ENCODE data around the gene TRIM29. TPM values are rescaled to one million over a fixed set of nuclear protein-coding genes. Genes with fewer than 3 reads are reported as not detected.

The TRIM29 gene
- total and polyA plus RNA-seq, 2 experiments from 2014 or later = 0.28 TPM; not detected in 1

GRCh38 chr11:120125509-120125908, 12.4 kb downstream of the TRIM29 start:
- Histone ChIP-seq H3K79me2 (replicated peaks; ENCODE audit: insufficient read depth) (no peaks in the 10 kb centered on the region), H2AFZ (no peak overlapping the region), H3K4me2 (no peak overlapping the region), H4K20me1 (replicated peaks; ENCODE audit: insufficient read depth) (no peaks in the 10 kb centered on the region), H3K4me1 (ENCODE audit: insufficient read depth) (no peaks in the 10 kb centered on the region), H3K27me3 (ENCODE audit: insufficient read depth) (no peaks in the 10 kb centered on the region), H3F3A (replicated peaks; ENCODE audit: low read depth) (no peaks in the 10 kb centered on the region), H3K27ac (ENCODE audit: low read depth) (no peak overlapping the region), H3K36me3 (ENCODE audit: insufficient read depth) (no peaks in the 10 kb centered on the region), H3K4me3 (no peak overlapping the region), H3K9me2 (ENCODE audit: insufficient read depth) (no peaks in the 10 kb centered on the region)
- Mint-ChIP-seq H3K4me3 (no peak overlapping the region), H3K27me3 (ENCODE audit: insufficient read depth, low read depth, poor library complexity) (peaks cover 15% of the 10 kb centered on the region), H3K4me1 (0 out of 3 replicates have a peak, but pooled peaks cover 2% of the 10 kb centered on the region), H3K9me3 (peaks cover 2% of the 10 kb centered on the region; the same call in 2 of the 3 replicates), H3K36me3 (ENCODE audit: low read depth) (no peaks in the 10 kb centered on the region), H3K27ac (no peak overlapping the region)
- ATAC-seq (no peak), DNase-seq (ENCODE audit: low spot score) (no peak)
- TF ChIP-seq JUNB (IDR thresholded peaks at IDR 0.05; ENCODE audit: unreplicated experiment) (no peak), CTCF (conservative IDR thresholded peaks at IDR 0.05; ENCODE audit: low read depth in 2 of 2) (no peak), EZH2phosphoT487 (IDR thresholded peaks at IDR 0.05; ENCODE audit: unreplicated experiment) (no peak), EZH2 (IDR thresholded peaks at IDR 0.05; ENCODE audit: low read depth, unreplicated experiment) (no peak), ZNF331 (CRISPR knock-in tag; IDR thresholded peaks at IDR 0.05; ENCODE audit: low read depth) (no peak), ETS1 (IDR thresholded peaks at IDR 0.05) (no peak), NANOG (IDR thresholded peaks at IDR 0.05; ENCODE audit: borderline replicate concordance) (no peak), POLR2AphosphoS5 (IDR thresholded peaks at IDR 0.05; ENCODE audit: low read depth) (no peak), ZNF114 (CRISPR knock-in tag; IDR thresholded peaks at IDR 0.05) (no peak), STAT1 (IDR thresholded peaks at IDR 0.05; ENCODE audit: unreplicated experiment) (no peak), CREB1 (CRISPR knock-in tag; IDR thresholded peaks at IDR 0.05; ENCODE audit: low read depth) (no peak)
- TF ChIP-seq, protein P1, sequence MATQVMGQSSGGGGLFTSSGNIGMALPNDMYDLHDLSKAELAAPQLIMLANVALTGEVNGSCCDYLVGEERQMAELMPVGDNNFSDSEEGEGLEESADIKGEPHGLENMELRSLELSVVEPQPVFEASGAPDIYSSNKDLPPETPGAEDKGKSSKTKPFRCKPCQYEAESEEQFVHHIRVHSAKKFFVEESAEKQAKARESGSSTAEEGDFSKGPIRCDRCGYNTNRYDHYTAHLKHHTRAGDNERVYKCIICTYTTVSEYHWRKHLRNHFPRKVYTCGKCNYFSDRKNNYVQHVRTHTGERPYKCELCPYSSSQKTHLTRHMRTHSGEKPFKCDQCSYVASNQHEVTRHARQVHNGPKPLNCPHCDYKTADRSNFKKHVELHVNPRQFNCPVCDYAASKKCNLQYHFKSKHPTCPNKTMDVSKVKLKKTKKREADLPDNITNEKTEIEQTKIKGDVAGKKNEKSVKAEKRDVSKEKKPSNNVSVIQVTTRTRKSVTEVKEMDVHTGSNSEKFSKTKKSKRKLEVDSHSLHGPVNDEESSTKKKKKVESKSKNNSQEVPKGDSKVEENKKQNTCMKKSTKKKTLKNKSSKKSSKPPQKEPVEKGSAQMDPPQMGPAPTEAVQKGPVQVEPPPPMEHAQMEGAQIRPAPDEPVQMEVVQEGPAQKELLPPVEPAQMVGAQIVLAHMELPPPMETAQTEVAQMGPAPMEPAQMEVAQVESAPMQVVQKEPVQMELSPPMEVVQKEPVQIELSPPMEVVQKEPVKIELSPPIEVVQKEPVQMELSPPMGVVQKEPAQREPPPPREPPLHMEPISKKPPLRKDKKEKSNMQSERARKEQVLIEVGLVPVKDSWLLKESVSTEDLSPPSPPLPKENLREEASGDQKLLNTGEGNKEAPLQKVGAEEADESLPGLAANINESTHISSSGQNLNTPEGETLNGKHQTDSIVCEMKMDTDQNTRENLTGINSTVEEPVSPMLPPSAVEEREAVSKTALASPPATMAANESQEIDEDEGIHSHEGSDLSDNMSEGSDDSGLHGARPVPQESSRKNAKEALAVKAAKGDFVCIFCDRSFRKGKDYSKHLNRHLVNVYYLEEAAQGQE (IDR thresholded peaks at IDR 0.05; ENCODE audit: unreplicated experiment) = no peak
- TF ChIP-seq, protein P2, sequence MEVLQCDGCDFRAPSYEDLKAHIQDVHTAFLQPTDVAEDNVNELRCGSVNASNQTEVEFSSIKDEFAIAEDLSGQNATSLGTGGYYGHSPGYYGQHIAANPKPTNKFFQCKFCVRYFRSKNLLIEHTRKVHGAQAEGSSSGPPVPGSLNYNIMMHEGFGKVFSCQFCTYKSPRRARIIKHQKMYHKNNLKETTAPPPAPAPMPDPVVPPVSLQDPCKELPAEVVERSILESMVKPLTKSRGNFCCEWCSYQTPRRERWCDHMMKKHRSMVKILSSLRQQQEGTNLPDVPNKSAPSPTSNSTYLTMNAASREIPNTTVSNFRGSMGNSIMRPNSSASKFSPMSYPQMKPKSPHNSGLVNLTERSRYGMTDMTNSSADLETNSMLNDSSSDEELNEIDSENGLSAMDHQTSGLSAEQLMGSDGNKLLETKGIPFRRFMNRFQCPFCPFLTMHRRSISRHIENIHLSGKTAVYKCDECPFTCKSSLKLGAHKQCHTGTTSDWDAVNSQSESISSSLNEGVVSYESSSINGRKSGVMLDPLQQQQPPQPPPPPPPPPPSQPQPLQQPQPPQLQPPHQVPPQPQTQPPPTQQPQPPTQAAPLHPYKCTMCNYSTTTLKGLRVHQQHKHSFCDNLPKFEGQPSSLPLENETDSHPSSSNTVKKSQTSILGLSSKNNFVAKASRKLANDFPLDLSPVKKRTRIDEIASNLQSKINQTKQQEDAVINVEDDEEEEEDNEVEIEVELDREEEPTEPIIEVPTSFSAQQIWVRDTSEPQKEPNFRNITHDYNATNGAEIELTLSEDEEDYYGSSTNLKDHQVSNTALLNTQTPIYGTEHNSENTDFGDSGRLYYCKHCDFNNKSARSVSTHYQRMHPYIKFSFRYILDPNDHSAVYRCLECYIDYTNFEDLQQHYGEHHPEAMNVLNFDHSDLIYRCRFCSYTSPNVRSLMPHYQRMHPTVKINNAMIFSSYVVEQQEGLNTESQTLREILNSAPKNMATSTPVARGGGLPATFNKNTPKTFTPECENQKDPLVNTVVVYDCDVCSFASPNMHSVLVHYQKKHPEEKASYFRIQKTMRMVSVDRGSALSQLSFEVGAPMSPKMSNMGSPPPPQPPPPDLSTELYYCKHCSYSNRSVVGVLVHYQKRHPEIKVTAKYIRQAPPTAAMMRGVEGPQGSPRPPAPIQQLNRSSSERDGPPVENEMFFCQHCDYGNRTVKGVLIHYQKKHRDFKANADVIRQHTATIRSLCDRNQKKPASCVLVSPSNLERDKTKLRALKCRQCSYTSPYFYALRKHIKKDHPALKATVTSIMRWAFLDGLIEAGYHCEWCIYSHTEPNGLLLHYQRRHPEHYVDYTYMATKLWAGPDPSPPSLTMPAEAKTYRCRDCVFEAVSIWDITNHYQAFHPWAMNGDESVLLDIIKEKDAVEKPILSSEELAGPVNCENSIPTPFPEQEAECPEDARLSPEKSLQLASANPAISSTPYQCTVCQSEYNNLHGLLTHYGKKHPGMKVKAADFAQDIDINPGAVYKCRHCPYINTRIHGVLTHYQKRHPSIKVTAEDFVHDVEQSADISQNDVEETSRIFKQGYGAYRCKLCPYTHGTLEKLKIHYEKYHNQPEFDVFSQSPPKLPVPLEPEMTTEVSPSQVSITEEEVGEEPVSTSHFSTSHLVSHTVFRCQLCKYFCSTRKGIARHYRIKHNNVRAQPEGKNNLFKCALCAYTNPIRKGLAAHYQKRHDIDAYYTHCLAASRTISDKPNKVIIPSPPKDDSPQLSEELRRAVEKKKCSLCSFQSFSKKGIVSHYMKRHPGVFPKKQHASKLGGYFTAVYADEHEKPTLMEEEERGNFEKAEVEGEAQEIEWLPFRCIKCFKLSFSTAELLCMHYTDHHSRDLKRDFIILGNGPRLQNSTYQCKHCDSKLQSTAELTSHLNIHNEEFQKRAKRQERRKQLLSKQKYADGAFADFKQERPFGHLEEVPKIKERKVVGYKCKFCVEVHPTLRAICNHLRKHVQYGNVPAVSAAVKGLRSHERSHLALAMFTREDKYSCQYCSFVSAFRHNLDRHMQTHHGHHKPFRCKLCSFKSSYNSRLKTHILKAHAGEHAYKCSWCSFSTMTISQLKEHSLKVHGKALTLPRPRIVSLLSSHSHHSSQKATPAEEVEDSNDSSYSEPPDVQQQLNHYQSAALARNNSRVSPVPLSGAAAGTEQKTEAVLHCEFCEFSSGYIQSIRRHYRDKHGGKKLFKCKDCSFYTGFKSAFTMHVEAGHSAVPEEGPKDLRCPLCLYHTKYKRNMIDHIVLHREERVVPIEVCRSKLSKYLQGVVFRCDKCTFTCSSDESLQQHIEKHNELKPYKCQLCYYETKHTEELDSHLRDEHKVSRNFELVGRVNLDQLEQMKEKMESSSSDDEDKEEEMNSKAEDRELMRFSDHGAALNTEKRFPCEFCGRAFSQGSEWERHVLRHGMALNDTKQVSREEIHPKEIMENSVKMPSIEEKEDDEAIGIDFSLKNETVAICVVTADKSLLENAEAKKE (CRISPR knock-in tag; IDR thresholded peaks at IDR 0.05) = no peak
